SK-N-MC (cell line): ENCODE results near the gene DHX30.

Source experiments
- EZH2 ChIP-seq: fragments of 200-600 bp; sonication (generic); IDR thresholded peaks from one replicate; pipeline ENCODE4 v1.6.1; 2017; ENCODE audit warnings: antibody characterized with exemption
- FOXP2 ChIP-seq: optimal IDR thresholded peaks from 2 replicates; pipeline ENCODE3; 2011; ENCODE audit warnings: mild to moderate bottlenecking, moderate library complexity; ENCODE audit not compliant: insufficient read depth; ENCODE audit errors: extremely low read length, control extremely low read depth
- POLR2AphosphoS5 ChIP-seq: IDR thresholded peaks from 2 replicates; pipeline ENCODE4 v1.6.1; 2012; ENCODE audit warnings: mild to moderate bottlenecking, low read depth, low read length, borderline replicate concordance

- no peak for TF ChIP-seq POLR2AphosphoS5
- no peak for TF ChIP-seq EZH2
- no peak for TF ChIP-seq FOXP2
Observed at GRCh38 chr3:47877719-47878118, 74.8 kb downstream of the DHX30 start.
